Rectal smooth muscle tissue (tissue), 1 donor: ENCODE data around the gene LILRB4.
"Not testable (repeated sequence)": the region's sequence is repeated elsewhere in the genome, so short reads cannot be mapped to it uniquely, and the experiment has no call there.

Source experiments
- H3K27ac ChIP-seq: one replicate; pipeline ENCODE4 v1.7.0; 2013; ENCODE audit warnings: low read depth, low read length, inconsistent platforms
- H3K27me3 ChIP-seq: one replicate; pipeline ENCODE4 v1.7.0; 2013; ENCODE audit warnings: low read length; ENCODE audit not compliant: control insufficient read depth, insufficient read depth
- H3K36me3 ChIP-seq: one replicate; pipeline ENCODE4 v1.7.0; 2013; ENCODE audit warnings: low read length; ENCODE audit not compliant: control insufficient read depth, insufficient read depth
- H3K4me1 ChIP-seq: one replicate; pipeline ENCODE4 v1.7.0; 2013; ENCODE audit warnings: low read length; ENCODE audit not compliant: control insufficient read depth, insufficient read depth
- H3K4me3 ChIP-seq: one replicate; pipeline ENCODE4 v1.7.0; 2013; ENCODE audit warnings: low read length
- H3K9ac ChIP-seq: one replicate; pipeline ENCODE4 v1.7.0; 2013; ENCODE audit warnings: low read length

Gene LILRB4

DNA sequence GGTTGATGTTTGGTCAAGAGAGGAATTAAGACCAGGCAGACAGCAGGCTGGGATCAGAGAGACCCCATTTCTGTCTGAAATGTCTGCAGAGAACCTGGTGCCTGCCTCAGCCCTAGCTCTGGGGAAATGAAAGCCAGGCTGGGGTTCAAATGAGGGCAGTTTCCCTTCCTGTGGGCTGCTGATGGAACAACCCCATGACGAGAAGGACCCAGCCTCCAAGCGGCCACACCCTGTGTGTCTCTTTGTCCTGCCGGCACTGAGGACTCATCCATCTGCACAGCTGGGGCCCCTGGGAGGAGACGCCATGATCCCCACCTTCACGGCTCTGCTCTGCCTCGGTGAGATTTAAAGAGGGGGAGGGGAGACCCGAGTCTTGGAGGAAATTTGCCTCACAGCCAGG lies at the start of gene LILRB4:
Gene LILRB4, plus strand, starts transcription at position 256 of the 400 bp plus-strand sequence. Its CDS starts 49 bp downstream, at position 305.
- Histone ChIP-seq H3K9ac (no peak within 1 kb of the TSS), H3K27me3 (peaks cover 3% of the 10 kb centered on the region), H3K36me3 (no peaks in the 10 kb centered on the region), H3K27ac (no peak within 1 kb of the TSS), H3K4me3 (no peak within 1 kb of the TSS), H3K4me1 (no peaks in the 10 kb centered on the region)

DNA sequence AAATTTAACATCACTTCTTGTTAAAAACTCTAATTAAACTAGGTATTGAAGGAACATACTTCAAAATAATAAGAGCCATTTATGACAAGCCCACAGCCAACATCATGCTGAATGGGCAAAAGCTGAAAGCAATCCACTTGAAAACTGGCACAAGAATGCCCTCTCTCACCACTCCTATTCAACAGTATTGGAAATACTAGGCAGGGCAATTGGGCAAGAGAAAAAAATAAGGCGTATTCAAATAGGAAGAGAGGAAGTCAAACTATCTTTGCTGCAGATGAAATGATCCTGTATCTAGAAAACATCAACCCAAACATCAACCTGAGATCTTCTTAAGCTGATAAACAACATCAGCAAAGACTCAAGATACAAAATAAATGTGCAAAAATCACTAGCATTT lies 48.1 kb upstream of the LILRB4 start:
- Histone ChIP-seq H3K4me3 (no peak overlapping the region), H3K36me3 (no peaks in the 10 kb centered on the region), H3K4me1 (no peaks in the 10 kb centered on the region), H3K9ac (no peak overlapping the region), H3K27ac (no peak overlapping the region), H3K27me3 (no peaks in the 10 kb centered on the region)

DNA sequence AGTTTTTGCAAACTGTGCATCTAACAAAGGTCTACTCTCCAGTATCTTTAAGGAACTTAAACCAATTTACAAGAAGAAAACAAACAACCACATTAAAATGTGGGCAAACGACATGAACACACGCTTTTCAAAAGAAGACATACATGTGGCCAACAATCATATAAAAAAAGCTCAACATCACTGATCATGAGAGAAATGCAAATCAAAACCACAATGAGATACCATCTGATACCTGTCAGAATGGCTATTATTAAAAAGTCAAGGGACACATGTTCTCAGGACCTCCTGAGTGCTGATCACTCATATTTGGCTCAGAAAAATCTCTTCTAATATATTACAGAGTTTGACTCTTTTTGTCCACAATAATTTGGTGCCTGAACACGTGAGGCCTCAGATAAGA lies 46.7 kb upstream of the LILRB4 start:
- H3K27ac ChIP-seq, result no peak overlapping the region

DNA sequence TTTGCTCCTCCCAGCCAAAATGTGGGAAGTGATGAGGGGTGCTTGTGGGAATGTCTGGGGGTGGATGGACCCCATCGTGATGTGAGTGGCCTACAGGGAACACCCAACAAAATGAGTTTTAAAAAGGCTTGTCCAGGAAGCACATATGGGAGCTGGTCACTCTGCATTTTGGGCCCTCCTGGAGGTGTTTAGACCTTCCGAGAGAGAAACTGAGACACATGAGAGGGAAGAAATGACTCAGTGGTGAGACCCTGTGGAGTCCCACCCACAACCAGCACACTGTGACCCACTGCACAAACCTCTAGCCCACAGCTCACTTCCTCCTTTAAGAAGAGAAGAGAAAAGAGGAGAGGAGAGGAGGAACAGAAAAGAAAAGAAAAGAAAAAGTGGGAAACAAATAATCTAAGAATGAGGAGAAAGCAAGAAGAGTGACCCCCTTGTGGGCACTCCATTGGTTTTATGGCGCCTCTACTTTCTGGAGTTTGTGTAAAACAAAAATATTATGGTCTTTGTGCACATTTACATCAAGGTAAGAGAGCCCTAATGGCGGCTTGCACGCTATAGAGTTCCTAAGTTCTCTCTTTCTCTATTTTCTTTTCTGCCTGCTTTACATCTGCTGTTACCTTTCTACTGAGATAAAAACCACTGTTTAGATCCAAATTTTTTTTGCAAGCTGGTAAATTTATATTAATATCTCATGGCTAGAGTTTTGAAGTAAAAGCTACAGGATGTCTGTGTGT lies 45.8 kb upstream of the LILRB4 start:
- Histone ChIP-seq H3K27ac (no peak overlapping the region), H3K36me3 (no peaks in the 10 kb centered on the region), H3K4me1 (no peaks in the 10 kb centered on the region), H3K27me3 (no peaks in the 10 kb centered on the region), H3K4me3 (no peak overlapping the region), H3K9ac (no peak overlapping the region)

More for the DNA sequence above, 46.7 kb upstream of the LILRB4 start:
- Histone ChIP-seq H3K4me1 (no peaks in the 10 kb centered on the region), H3K36me3 (no peaks in the 10 kb centered on the region), H3K27me3 (no peaks in the 10 kb centered on the region), H3K9ac (no peak overlapping the region), H3K4me3 (no peak overlapping the region)

DNA sequence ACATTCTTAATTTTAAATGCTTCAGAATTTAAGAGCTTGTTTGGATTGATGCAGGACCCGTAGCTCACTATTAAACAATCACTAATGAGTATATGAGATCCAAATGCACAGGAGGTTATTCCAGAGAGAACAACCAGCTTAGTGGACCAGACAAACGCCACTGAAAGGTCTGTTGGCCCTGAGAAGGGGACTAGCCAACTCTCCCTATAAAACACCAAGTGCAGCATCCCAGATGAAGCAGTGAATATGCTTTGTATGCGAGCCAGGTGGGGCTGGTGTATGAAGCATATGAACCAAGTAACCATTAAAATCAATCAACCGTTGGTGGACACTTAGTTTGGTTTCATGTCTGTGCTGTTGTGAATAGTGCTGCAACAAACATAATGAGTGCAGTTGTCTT lies 42.3 kb upstream of the LILRB4 start:
- Histone ChIP-seq H3K36me3 (no peaks in the 10 kb centered on the region), H3K4me1 (no peaks in the 10 kb centered on the region), H3K4me3 (no peak overlapping the region), H3K27me3 (no peaks in the 10 kb centered on the region), H3K27ac (no peak overlapping the region), H3K9ac (no peak overlapping the region)

DNA sequence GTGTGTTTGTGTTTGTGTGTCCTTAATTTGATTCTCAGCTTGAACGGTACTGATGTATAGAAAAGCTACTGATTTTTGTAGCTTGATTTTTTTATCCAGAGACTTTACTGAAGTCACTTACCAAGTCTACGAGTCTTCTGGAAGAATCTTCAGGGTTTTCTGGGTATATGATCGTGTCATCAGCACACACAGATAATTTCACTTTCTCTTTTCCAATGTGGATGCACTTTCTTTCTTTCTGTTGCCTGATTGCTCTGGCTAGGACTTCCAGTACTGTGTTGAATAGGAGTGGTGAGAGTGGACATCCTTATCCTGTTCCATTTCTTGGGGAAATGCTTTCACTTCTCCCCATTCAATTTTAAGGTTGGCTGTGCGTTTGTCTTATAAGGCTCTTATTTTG lies 40.4 kb upstream of the LILRB4 start:
- Histone ChIP-seq H3K27me3 (no peaks in the 10 kb centered on the region), H3K27ac (no peak overlapping the region), H3K4me3 (no peak overlapping the region), H3K9ac (no peak overlapping the region), H3K4me1 (no peaks in the 10 kb centered on the region), H3K36me3 (no peaks in the 10 kb centered on the region)

DNA sequence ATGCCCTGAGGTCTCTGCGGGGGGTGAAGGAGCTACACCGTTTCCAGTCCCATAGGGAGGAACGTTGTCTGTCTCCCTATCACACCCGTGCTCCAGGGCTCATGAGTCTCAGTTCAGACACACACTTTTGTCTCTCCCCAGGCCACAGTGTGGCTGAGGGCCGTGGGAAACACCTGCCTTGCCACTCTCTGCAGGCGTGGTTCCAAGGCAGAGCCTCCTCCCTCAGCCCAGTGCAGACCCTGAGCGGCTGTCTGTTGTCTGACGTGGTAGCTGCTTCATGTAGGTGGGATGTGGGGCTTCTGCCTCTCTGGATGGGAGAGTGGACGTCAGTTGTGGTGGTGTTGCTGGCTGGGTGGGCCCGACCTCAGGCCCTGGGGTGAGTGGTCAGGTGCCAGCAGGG lies 38.6 kb upstream of the LILRB4 start:
- not testable (repeated sequence) for H3K9ac ChIP-seq, H3K4me3 ChIP-seq, H3K27ac ChIP-seq

DNA sequence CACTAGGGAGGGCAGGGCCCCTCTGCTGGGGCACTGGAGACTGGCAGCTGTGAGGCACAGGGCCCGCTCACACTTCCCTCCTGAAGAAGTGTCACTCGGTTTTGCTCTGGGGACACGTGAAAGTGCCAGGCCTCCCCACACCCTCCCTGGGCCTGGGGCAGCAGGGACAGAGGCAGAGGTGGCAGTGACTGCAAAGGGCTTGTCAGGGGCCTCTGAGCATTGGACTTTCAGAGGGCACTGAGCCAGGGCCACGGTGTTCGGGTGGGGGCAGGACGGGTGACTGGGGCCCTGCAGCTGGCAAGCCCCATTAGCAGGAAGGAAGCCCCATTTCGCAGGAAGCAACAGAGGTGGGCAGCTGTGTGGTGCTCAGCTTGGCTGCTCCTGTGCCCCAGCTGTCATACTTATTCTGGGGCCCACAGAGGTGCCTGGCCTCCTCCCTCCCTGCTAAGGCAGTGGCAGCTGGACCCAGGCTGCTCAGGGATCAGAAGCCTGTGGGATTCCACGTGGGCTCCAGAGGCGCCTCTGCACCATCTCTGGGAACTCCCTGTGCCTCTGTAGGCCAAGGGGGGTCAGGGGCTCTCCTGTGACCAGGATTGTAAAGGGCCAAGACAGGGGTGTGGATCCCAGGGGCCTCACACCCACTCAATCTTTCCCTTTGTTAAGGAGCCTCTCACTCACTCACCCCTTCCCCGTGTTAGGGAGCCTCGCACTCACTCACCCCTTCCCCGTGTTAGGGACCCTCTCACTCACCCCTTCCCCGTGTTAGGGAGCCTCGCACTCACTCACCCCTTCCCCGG lies 37.7 kb upstream of the LILRB4 start:
- H3K4me1 ChIP-seq, H3K27ac ChIP-seq, H3K36me3 ChIP-seq, H3K9ac ChIP-seq, H3K27me3 ChIP-seq, H3K4me3 ChIP-seq: not testable (repeated sequence)

More for the DNA sequence above, 38.6 kb upstream of the LILRB4 start:
- H3K36me3 ChIP-seq, H3K4me1 ChIP-seq, H3K27me3 ChIP-seq: not testable (repeated sequence)

DNA sequence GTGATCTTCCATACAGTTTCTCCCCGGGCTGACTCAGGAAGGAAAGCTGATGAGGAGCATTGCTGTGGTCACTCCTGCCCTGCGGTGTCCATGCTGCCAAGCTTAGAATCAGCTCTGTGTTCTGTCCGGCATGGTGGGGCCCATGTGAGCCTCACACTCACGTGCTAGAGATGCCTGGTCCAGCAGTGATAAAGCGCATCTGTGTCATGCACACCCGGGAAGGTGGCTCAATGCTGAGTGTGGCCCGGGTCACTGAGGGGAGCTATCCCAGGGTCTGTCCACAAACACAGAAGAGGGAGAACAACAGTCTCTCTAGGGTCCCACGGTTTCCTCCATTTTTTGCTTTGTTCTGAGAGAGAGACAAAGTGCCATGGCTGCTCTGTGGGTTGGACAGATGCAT lies 36.0 kb upstream of the LILRB4 start:
- H3K27me3 ChIP-seq, result no peaks in the 10 kb centered on the region
- no peaks in the 10 kb centered on the region for H3K4me1 ChIP-seq
- H3K4me3 ChIP-seq, result no peak overlapping the region
- no peak overlapping the region for H3K9ac ChIP-seq
- no peak overlapping the region for H3K27ac ChIP-seq
- no peaks in the 10 kb centered on the region for H3K36me3 ChIP-seq

DNA sequence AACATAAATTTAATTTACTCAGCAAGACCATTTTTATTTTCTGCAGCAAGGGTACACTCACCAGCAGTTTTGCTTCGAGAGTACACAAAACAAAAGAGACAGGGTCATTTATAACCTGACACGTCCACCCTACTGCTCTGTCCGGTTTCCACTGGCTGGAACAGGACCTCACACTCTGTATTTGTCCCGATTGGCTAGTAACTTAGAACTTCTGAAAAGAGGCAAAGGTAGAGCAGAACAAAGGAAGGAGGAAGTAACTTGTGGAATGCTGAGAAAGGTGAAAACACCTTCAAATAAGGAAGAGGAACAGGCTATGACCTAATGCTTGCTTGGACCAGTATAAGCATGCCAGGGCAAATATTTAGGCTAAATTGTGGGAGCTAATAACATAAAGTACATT lies 34.9 kb upstream of the LILRB4 start:
- H3K4me3 ChIP-seq, H3K4me1 ChIP-seq, H3K27ac ChIP-seq, H3K27me3 ChIP-seq, H3K36me3 ChIP-seq, H3K9ac ChIP-seq: not testable (repeated sequence)

DNA sequence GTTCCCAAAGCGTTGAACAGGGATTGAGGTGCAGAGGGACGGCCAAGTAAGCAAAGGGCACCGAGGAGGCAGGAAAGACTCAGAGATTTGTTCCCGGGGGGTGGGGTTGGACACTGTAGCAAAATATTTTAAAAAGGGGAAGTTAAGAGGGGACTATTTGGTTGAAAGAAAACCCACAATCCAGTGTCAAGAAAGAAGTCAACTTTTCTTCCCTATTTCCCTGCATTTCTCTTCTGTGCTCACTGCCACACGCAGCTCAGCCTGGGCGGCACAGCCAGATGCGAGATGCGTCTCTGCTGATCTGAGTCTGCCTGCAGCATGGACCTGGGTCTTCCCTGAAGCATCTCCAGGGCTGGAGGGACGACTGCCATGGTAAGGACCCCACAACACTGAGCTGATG lies 32.5 kb upstream of the LILRB4 start, which contains the start of gene LILRB1:
Gene LILRB1, plus strand, starts transcription at position 223 of the 400 bp plus-strand sequence. CDS start 590 bp downstream, outside the sequence.
- H3K36me3 ChIP-seq, H3K4me1 ChIP-seq, H3K9ac ChIP-seq, H3K27ac ChIP-seq, H3K27me3 ChIP-seq: not testable (repeated sequence)
- peak within 1 kb of the TSS; percentile 15 for H3K4me3 ChIP-seq

DNA sequence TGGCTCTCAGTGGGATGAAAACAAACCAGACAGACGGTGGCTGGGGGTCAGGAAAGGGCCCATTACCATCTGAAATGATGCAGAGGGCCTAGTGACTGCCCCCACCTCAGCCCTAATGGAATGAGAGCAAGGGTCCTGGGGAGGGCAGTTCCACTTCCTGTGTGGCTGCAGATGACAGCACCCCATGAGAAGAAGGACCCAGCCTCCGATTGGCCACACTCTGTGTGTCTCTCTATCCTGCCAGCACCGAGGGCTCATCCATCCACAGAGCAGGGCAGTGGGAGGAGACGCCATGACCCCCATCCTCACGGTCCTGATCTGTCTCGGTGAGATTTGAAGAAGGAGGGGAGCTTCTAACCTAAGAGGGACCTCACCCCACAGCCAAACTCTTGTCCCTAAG lies 32.0 kb upstream of the LILRB4 start:
- Histone ChIP-seq H3K27ac (no peak overlapping the region), H3K27me3 (no peaks in the 10 kb centered on the region), H3K4me3 (peak overlapping the region; percentile 15), H3K9ac (no peak overlapping the region), H3K4me1 (no peaks in the 10 kb centered on the region), H3K36me3 (no peaks in the 10 kb centered on the region)
